Spinal cord (tissue), 10 donors: ENCODE data around the gene MED26. TPM values are rescaled to one million over a fixed set of nuclear protein-coding genes. Genes with fewer than 3 reads are reported as not detected.
A peak's percentile ranks its signal among the peaks of the same experiment; 100 is the strongest.
"Not testable (repeated sequence)": the region's sequence is repeated elsewhere in the genome, so short reads cannot be mapped to it uniquely, and the experiment has no call there.

Source experiments
- DNase-seq, 6 donors: peaks; one replicate each; pipeline versions ENCODE4 v3.0.0 to v3.0.0-alpha.2; 2013 to 2015; ENCODE audit warnings: low spot score in 6 of 6, low read depth in 4 of 6
- H3K27ac ChIP-seq: one replicate; pipeline ENCODE4 v1.5.1; 2013; ENCODE audit warnings: low read depth, low read length, control low read depth
- H3K27me3 ChIP-seq: one replicate; pipeline ENCODE4 v1.6.1; 2013; ENCODE audit warnings: low read length; ENCODE audit not compliant: control insufficient read depth, insufficient read depth
- H3K36me3 ChIP-seq: one replicate; pipeline ENCODE4 v1.6.1; 2013; ENCODE audit warnings: low read length; ENCODE audit not compliant: control insufficient read depth, insufficient read depth
- H3K4me1 ChIP-seq: one replicate; pipeline ENCODE4 v1.6.1; 2013; ENCODE audit warnings: low read length; ENCODE audit not compliant: control insufficient read depth, insufficient read depth
- H3K4me3 ChIP-seq: one replicate; pipeline ENCODE4 v1.5.1; 2013; ENCODE audit warnings: low read depth, low read length, control low read depth
- H3K9me3 ChIP-seq: one replicate; pipeline ENCODE4 v1.6.1; 2013; ENCODE audit warnings: low read length; ENCODE audit not compliant: control insufficient read depth, insufficient read depth
- WGBS: methylation state at CpG from one replicate; pipeline ENCODE4 v1.1.5; 2013; ENCODE audit warnings: missing lambda C conversion rate; ENCODE audit not compliant: insufficient coverage; 5-methylcytosine and 5-hydroxymethylcytosine counted together
- polyA plus RNA-seq, 2 donors: library from polyadenylated mRNA; unstranded; fragments of 120-200 nt; gene quantifications; one replicate each; pipeline ENCODE4 v1.2.1, GENCODE V29; 2013; ENCODE audit not compliant: insufficient read length in 2 of 2
- total RNA-seq, 2 donors: library from RNA; depleted of rRNA in 1 of 2; stranded (reverse); fragments of 120-200 nt in 1 of 2; fragments of >200 nt in 1 of 2; gene quantifications; one replicate each; pipeline versions ENCODE4 v1.2.3 to v1.2.4, GENCODE V29; 2013 to 2014
- donor health status: healthy.

Gene MED26
- total and polyA plus RNA-seq, 4 donors = 4.0 to 9.2 (median 8.1) TPM

DNA sequence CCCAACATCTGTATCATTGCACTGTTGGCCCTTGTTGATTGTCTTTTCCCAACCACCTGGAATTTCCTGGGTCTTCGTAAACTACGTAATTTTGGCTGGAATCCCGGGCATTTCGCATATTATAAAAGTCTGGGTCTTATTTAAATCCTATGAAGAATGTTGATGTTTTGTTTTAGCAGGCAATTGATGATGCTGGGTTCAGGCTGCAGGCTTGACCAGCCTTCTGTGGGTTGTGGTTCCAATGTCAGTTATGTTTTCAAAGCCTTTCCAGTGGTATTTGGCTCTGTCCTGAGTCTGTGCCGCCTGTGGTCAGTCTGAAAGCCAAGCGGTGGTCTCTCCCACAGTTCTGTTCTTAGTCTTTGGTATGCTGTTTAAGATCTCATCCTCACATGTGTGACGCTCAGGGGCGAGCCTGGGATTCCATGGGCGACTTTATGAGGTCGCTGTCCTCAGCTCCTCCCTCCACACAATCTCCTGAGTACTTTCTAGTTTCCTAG, 68.2 kb downstream of the MED26 start:
- DNase-seq = no peak
- Histone ChIP-seq H3K36me3 (peaks cover 78% of the 10 kb centered on the region), H3K4me3 (no peak overlapping the region), H3K27me3 (no peaks in the 10 kb centered on the region), H3K9me3 (no peaks in the 10 kb centered on the region), H3K27ac (no peak overlapping the region), H3K4me1 (peaks cover 4% of the 10 kb centered on the region)
- WGBS = 94% methylated on average over 10 of the region's 10 CpGs

DNA sequence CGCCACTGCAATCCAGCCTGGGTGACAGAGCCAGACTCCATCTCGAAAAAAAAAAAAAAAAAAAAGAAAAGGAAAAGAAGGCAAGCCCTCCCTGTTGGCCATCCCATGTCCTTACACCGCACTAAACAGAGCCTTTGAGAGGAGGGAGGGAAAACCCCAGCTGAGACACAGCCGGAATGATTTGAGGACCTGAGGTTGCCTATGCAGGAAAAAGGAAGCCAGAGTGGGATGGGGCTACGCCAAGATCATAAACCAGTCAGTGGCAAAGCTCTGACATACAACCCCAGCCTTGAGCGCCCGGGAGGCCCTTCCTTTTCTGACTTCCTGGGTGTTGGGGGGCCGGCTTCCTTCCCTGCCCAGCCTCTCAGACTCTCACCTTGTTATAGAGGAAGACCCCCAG, 73.2 kb downstream of the MED26 start:
- WGBS = 100% methylated on average over 4 of the region's 8 CpGs
- H3K4me1 ChIP-seq = no peaks in the 10 kb centered on the region
- DNase-seq = no peak
- H3K36me3 ChIP-seq = peaks cover 83% of the 10 kb centered on the region
- H3K27me3 ChIP-seq = no peaks in the 10 kb centered on the region
- H3K9me3 ChIP-seq = no peaks in the 10 kb centered on the region
- H3K4me3 ChIP-seq = no peak overlapping the region
- H3K27ac ChIP-seq = no peak overlapping the region

DNA sequence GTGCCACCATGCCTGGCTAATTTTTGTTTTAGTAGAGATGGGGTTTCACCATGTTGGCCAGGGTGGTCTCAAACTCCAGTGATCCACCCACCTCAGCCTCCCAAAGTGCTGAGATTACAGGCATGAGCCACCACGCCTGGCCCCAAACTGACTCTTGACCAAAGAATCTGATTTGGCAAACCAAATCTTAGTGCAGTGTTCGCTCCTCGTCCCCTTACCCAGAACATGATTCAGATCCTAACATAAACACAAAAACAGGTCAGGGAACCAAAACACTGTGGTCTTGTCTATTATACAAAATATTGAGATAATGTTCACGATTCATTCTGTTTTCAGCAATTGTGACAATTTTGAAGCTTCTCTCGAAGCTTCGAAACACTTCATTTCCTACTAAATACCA, 76.1 kb downstream of the MED26 start:
- H3K36me3 ChIP-seq = peaks cover 73% of the 10 kb centered on the region
- H3K27ac ChIP-seq, H3K27me3 ChIP-seq, DNase-seq, H3K4me3 ChIP-seq, H3K9me3 ChIP-seq, H3K4me1 ChIP-seq: not testable (repeated sequence)
- WGBS = 100% methylated on average over 1 of the region's 6 CpGs

DNA sequence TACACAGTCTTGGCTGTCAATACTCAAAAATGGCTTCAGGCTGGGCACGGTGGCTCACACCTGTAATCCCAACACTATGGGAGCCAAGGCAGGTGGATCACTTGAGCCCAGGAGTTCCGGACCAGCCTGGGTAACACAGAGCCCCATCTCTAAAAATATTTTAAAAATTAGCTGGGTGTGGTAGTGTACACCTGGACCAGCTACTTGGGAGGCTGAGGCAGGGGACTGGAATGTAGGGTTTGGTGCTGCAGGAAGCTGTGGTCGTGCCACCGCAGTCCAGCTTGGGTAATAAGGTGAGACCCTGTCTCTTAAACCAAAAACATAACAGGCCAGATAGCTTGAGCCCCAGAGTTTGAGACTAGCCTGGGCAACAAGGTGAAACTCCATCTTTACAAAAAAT, 79.0 kb downstream of the MED26 start:
- no peak for DNase-seq
- H3K27ac ChIP-seq = no peak overlapping the region
- no peaks in the 10 kb centered on the region for H3K27me3 ChIP-seq
- H3K36me3 ChIP-seq = peaks cover 46% of the 10 kb centered on the region
- no peak overlapping the region for H3K4me3 ChIP-seq
- H3K9me3 ChIP-seq = no peaks in the 10 kb centered on the region
- H3K4me1 ChIP-seq = no peaks in the 10 kb centered on the region
- WGBS = no CpG with 5 or more reads among the region's 4 CpGs

DNA sequence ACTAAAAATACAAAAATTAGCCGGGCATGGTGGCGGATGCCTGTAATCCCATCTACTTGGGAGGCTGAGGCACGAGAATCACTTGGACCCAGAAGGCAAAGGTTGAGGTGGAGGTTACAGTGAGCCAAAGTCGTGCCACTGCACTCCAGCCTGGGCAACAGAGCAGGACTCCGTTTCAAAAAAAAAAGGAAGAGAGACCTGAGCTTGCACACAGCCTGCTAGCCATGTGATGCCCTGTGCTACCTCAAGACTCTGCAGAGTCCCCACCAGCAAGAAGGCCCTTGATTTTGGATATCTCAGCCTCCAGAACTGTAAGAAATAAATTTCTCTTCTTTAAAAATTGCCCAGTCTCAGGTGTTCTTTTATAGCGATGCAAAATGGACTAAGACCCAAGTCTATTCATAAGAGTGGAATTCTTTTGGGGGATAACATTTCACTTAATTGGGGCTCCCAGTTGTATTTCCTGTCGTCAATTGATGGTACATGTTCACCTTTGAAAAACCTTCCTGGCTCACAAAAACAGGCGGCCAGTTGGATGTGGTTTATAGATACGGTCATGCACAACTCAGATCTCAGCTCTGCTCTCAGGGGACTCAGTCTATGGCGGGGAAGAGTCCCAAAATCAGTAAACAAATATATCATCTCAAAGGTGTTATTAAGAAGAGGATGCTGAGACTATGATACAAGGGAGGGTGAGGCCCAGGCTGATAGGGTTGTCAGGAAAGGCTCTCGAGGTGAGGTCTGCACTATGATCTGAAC, 83.4 kb downstream of the MED26 start:
- H3K9me3 ChIP-seq = no peaks in the 10 kb centered on the region
- no peak overlapping the region for H3K27ac ChIP-seq
- WGBS = 98% methylated on average over 5 of the region's 11 CpGs
- H3K36me3 ChIP-seq = peaks cover 30% of the 10 kb centered on the region
- DNase-seq = no peak
- no peaks in the 10 kb centered on the region for H3K27me3 ChIP-seq
- no peak overlapping the region for H3K4me3 ChIP-seq
- H3K4me1 ChIP-seq = peaks cover 26% of the 10 kb centered on the region

DNA sequence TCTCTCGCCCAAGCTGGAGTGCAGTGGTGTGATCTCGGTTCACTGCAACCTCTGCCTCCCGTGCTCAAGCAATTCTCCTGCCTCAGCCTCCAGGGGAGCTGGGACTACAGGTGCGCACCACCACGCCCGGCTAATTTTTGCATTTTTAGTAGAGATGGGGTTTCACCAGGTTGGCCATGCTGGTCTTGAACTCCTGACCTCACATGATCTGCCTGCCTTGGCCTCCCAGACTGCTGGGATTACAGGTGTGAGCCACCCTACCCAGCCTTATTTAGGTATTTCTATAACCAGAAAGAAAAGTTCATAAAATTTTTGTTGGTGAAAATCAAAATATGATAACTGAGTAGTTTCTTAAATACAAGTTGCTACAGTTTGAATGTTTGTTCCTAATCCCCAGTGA, 84.3 kb downstream of the MED26 start:
- peaks cover 32% of the 10 kb centered on the region for H3K36me3 ChIP-seq
- DNase-seq, H3K4me3 ChIP-seq, H3K27me3 ChIP-seq, H3K9me3 ChIP-seq, H3K27ac ChIP-seq: not testable (repeated sequence)
- peaks cover 26% of the 10 kb centered on the region for H3K4me1 ChIP-seq
- no CpG with 5 or more reads among the region's 6 CpGs for WGBS

DNA sequence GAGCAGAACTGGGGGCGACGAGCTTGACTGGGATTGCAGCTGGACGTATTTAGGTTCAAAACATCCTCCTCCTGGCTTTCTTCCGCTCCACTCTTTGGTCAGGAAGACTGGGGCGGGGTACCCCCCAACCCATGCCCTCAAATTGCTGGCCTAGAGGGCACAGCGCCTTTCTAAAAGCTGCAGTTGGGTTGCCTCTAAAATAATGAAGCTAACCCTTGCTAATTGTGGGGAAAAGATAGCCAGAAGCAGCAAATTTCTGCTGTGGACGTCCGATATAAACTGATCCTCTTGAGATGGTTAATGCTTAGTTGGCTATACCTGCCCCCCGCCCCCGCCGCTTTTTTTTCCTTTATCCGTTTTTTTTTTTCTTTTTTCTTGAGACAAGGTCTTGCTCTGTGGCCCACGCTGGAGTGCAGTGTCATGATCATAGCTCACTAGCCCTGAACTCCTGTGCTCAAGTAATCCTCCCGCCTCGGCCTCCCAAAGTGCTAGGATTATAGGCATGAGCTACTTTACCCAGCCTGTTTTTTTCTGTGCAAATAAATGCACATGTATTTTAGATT, 85.0 kb downstream of the MED26 start:
- WGBS = 2% methylated on average over 7 of the region's 15 CpGs
- Histone ChIP-seq H3K9me3 (no peaks in the 10 kb centered on the region), H3K27me3 (no peaks in the 10 kb centered on the region), H3K27ac (peak overlapping the region; percentile 50), H3K4me3 (peak overlapping the region; percentile 88), H3K4me1 (peaks cover 26% of the 10 kb centered on the region), H3K36me3 (peaks cover 35% of the 10 kb centered on the region)
- peak in 1 of 6 donors; percentile 3 for DNase-seq

DNA sequence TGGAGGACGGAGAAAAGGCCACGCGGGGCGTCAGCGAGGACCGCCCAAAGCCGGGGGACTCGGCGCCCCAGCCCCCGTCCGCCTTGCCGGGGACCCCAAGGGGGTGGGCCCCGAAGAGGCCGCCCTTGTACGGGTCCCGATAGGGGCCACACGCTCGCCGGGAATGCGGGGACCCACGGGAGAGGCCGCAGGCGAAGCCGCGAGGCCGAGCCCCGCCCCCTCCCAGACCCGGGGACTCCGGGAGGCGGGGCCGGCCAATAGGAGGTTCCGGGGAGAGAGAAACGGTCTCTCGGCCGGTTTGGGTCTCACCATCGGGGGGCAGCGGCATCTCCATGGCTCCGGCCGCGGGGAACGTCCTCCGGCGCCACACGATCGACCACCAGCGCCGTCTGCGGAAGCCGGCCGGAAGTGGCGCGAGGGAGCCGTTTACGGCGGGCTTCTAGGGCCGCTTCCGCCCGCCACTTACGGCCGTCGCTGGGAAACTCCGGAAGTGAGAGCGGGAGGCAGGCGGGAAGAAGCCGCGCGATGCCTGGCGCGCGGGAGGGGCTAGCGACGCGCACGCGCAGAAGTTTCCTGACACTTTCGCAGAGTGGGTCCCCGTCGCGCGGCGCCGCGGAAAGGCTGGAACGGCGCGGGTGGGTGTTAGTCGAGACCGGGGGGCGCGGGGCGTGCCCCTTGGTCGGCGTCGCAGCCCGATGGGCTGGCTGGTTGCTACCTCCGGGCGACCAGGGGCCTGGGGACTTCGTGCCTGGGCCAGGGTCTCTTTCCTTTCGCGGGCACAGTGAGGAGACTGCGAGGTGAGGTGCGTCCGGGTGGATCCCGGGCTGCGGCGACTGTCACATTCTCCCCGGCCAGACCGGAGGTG, 85.7 kb downstream of the MED26 start, which contains the start of gene CHERP:
Gene CHERP, minus strand, starts transcription at position 393 of the 865 bp plus-strand sequence. Its CDS starts 59 bp downstream, at position 334.
- peak within 1 kb of the TSS; percentile 75 for H3K27ac ChIP-seq
- peaks cover 41% of the 10 kb centered on the region for H3K36me3 ChIP-seq
- no peaks in the 10 kb centered on the region for H3K27me3 ChIP-seq
- peak within 1 kb of the TSS; percentile 88 for H3K4me3 ChIP-seq
- under 1% methylated on average over 108 of the region's 108 CpGs for WGBS
- H3K4me1 ChIP-seq = peaks cover 26% of the 10 kb centered on the region
- H3K9me3 ChIP-seq = no peaks in the 10 kb centered on the region
- DNase-seq = peak; percentile 87 to 99 (median 94)

DNA sequence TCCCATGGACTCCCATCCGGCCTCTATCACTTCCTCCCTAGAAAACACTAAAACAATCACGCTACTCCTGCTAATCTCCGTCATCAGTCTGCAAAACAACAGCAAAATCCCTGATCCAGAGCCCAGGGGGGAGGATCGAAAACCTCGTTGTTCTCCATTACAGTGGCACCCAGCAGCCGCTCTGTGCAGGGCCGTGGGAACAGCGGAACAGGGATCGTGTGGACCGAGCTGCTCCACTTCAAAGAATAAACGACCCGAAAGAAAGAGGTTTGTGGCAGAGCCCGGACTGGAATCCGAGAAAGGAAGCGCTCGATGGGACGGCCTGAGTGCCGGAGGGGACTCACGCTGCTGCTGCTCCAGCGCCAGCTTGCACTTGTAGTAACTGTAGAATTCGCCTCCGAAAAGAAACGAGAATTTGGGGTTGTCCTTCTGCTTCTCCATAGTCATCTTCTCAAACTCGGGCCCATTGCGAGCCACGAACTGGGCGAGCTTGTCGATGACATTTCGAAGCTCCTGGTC, 86.4 kb downstream of the MED26 start:
- H3K4me1 ChIP-seq = peaks cover 26% of the 10 kb centered on the region
- H3K27ac ChIP-seq = peak overlapping the region; percentile 75
- DNase-seq = peak in 1 of 6 donors; percentile 3
- H3K4me3 ChIP-seq = peak overlapping the region; percentile 88
- no peaks in the 10 kb centered on the region for H3K27me3 ChIP-seq
- no peaks in the 10 kb centered on the region for H3K9me3 ChIP-seq
- peaks cover 44% of the 10 kb centered on the region for H3K36me3 ChIP-seq
- 2% methylated on average over 28 of the region's 29 CpGs for WGBS
